ENCODE measurements around the gene MEIOB.

The MEIOB gene

GRCh38 chr16:1857433-1858097 is 14.4 kb downstream of the MEIOB start:
- Histone ChIP-seq H3K36me3 (no peaks in the 10 kb centered on the region), H3K27ac (no peak overlapping the region), H3K4me1 (no peaks in the 10 kb centered on the region), H3K9me3 (no peaks in the 10 kb centered on the region), H3K27me3 (peaks cover 0 to 48% of the 10 kb centered on the region in 2 donors), H3K4me3 (no peak overlapping the region)
- no peak for DNase-seq
- intact Hi-C loops (cut with DNase I; ENCODE audit: low total_unique reads): no loop called here
- no peak for TF ChIP-seq CTCF (IDR thresholded peaks at IDR 0.05)

GRCh38 chr16:1851793-1852192 is 20.2 kb downstream of the MEIOB start:
- Histone ChIP-seq H3K4me1 (no peaks in the 10 kb centered on the region), H3K27me3 (peaks cover 0 to 25% of the 10 kb centered on the region in 2 donors), H3K4me3 (no peak overlapping the region), H3K27ac (no peak overlapping the region), H3K36me3 (no peaks in the 10 kb centered on the region), H3K9me3 (no peaks in the 10 kb centered on the region)
- intact Hi-C loops (cut with DNase I; ENCODE audit: low total_unique reads): no loop called here
- no peak for DNase-seq
- no peak for TF ChIP-seq CTCF (IDR thresholded peaks at IDR 0.05)

GRCh38 chr16:1850981-1851380 is 21.0 kb downstream of the MEIOB start:
- DNase-seq: no peak
- intact Hi-C loops (cut with DNase I; ENCODE audit: low total_unique reads): no loop called here
- no peak overlapping the region for H3K4me3 ChIP-seq
- TF ChIP-seq CTCF (IDR thresholded peaks at IDR 0.05): no peak
- peaks cover 0 to 32% of the 10 kb centered on the region in 2 donors for H3K27me3 ChIP-seq
- no peaks in the 10 kb centered on the region for H3K36me3 ChIP-seq
- no peaks in the 10 kb centered on the region for H3K9me3 ChIP-seq
- H3K27ac ChIP-seq: no peak overlapping the region
- H3K4me1 ChIP-seq: no peaks in the 10 kb centered on the region

GRCh38 chr16:1846416-1846815 is 25.5 kb downstream of the MEIOB start:
- Histone ChIP-seq H3K9me3 (no peaks in the 10 kb centered on the region), H3K27me3 (peaks cover 0 to 18% of the 10 kb centered on the region in 2 donors), H3K27ac (no peak overlapping the region), H3K4me3 (no peak overlapping the region), H3K36me3 (no peaks in the 10 kb centered on the region), H3K4me1 (no peaks in the 10 kb centered on the region)
- intact Hi-C loops (cut with DNase I; ENCODE audit: low total_unique reads): no loop called here
- TF ChIP-seq CTCF (IDR thresholded peaks at IDR 0.05): no peak
- DNase-seq: no peak

GRCh38 chr16:1845985-1846384 is 26.0 kb downstream of the MEIOB start:
- Histone ChIP-seq H3K27me3 (peaks cover 0 to 18% of the 10 kb centered on the region in 2 donors), H3K36me3 (no peaks in the 10 kb centered on the region), H3K4me1 (no peaks in the 10 kb centered on the region), H3K9me3 (no peaks in the 10 kb centered on the region), H3K4me3 (no peak overlapping the region), H3K27ac (no peak overlapping the region)
- no peak for DNase-seq
- intact Hi-C loops (cut with DNase I; ENCODE audit: low total_unique reads): no loop called here
- TF ChIP-seq CTCF (IDR thresholded peaks at IDR 0.05): no peak

- Histone ChIP-seq H3K4me1 (no peaks in the 10 kb centered on the region), H3K27me3 (no peaks in the 10 kb centered on the region), H3K4me3 (no peak overlapping the region), H3K27ac (no peak overlapping the region), H3K36me3 (peaks cover 0 to 7% (median 0%) of the 10 kb centered on the region in 3 donors), H3K9me3 (no peaks in the 10 kb centered on the region)
- DNase-seq: no peak
- no peak for TF ChIP-seq CTCF (IDR thresholded peaks at IDR 0.05)
- intact Hi-C loops (cut with DNase I; ENCODE audit: low total_unique reads): no loop called here
Measured at GRCh38 chr16:1839554-1839953, 32.4 kb downstream of the MEIOB start.

Data from tibial artery (tissue), 4 donors.